ENCODE measurements around the gene HIGD2A. TPM values are rescaled to one million over a fixed set of nuclear protein-coding genes. Genes with fewer than 3 reads are reported as not detected.

Gene HIGD2A
- total and polyA plus RNA-seq, 2 of the 13 experiments (the other 11 are each of a cell fraction or from before 2014, with no cell fraction given): 89.2 to 146 TPM

DNA sequence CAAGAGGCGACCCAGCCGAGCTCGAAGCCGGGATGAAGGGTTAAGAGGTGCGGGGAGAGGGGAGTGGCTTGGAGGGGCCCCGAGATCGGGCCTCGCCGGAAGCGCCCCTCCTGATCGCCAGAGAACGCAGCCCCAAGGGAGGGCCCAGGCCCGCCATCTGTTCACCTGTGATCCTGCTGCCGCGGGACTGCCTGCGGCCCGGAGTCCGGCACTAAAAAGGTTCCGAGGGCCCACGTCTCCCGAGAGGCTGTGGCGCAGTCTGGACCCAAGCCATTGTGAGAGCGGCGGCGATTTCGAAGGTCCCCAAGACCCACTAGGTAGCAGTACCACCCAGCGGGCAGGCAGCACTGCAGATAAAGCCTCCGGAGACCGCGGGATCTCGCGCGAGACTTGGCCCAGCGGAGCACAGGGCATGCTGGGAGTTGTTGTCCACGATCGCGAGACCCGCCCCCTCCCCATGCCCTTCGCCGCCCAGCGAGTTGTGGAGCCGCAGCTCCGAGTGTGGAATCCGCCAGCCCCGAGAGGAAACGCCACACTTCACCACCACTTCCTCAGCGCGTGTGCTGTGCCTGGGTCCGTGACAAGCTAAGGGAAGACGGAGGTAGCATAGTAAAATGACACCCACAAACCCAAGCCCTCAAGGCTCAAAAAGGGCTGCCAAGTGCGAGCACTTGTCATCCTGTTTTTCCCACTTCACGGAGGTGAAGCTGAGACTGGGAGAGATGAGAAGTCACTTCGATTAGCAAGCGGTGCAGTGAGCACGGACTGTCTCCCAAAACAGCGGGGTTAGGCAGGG is 26.9 kb upstream of the HIGD2A start, which contains the start of gene KIAA1191 (continued):
- TF ChIP-seq, protein P1, sequence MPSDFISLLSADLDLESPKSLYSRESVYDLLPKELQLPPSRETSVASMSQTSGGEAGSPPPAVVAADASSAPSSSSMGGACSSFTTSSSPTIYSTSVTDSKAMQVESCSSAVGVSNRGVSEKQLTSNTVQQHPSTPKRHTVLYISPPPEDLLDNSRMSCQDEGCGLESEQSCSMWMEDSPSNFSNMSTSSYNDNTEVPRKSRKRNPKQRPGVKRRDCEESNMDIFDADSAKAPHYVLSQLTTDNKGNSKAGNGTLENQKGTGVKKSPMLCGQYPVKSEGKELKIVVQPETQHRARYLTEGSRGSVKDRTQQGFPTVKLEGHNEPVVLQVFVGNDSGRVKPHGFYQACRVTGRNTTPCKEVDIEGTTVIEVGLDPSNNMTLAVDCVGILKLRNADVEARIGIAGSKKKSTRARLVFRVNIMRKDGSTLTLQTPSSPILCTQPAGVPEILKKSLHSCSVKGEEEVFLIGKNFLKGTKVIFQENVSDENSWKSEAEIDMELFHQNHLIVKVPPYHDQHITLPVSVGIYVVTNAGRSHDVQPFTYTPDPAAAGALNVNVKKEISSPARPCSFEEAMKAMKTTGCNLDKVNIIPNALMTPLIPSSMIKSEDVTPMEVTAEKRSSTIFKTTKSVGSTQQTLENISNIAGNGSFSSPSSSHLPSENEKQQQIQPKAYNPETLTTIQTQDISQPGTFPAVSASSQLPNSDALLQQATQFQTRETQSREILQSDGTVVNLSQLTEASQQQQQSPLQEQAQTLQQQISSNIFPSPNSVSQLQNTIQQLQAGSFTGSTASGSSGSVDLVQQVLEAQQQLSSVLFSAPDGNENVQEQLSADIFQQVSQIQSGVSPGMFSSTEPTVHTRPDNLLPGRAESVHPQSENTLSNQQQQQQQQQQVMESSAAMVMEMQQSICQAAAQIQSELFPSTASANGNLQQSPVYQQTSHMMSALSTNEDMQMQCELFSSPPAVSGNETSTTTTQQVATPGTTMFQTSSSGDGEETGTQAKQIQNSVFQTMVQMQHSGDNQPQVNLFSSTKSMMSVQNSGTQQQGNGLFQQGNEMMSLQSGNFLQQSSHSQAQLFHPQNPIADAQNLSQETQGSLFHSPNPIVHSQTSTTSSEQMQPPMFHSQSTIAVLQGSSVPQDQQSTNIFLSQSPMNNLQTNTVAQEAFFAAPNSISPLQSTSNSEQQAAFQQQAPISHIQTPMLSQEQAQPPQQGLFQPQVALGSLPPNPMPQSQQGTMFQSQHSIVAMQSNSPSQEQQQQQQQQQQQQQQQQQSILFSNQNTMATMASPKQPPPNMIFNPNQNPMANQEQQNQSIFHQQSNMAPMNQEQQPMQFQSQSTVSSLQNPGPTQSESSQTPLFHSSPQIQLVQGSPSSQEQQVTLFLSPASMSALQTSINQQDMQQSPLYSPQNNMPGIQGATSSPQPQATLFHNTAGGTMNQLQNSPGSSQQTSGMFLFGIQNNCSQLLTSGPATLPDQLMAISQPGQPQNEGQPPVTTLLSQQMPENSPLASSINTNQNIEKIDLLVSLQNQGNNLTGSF (CRISPR knock-in tag; IDR thresholded peaks at IDR 0.05): no peak
- TF ChIP-seq NCOA1 (CRISPR knock-in tag; IDR thresholded peaks at IDR 0.05) (no peak; the same call in 1 of the 2 replicates), ZNF737 (CRISPR knock-in tag; IDR thresholded peaks at IDR 0.05; ENCODE audit: borderline replicate concordance) (no peak), GLI4 (CRISPR knock-in tag; IDR thresholded peaks at IDR 0.05; ENCODE audit: borderline replicate concordance) (no peak), ZNF775 (CRISPR knock-in tag; IDR thresholded peaks at IDR 0.05; ENCODE audit: borderline replicate concordance) (no peak), NFKBIZ (CRISPR knock-in tag; IDR thresholded peaks at IDR 0.05) (no peak), AGO1 (IDR thresholded peaks at IDR 0.05; ENCODE audit: low read depth, low read length, poor library complexity, severe bottlenecking) (no peak), ZBTB20 (CRISPR knock-in tag; IDR thresholded peaks at IDR 0.05; ENCODE audit: borderline replicate concordance, low read depth) (no peak), ZNF749 (CRISPR knock-in tag; IDR thresholded peaks at IDR 0.05; ENCODE audit: borderline replicate concordance) (peak; percentile 69)
- TF ChIP-seq, protein P2, sequence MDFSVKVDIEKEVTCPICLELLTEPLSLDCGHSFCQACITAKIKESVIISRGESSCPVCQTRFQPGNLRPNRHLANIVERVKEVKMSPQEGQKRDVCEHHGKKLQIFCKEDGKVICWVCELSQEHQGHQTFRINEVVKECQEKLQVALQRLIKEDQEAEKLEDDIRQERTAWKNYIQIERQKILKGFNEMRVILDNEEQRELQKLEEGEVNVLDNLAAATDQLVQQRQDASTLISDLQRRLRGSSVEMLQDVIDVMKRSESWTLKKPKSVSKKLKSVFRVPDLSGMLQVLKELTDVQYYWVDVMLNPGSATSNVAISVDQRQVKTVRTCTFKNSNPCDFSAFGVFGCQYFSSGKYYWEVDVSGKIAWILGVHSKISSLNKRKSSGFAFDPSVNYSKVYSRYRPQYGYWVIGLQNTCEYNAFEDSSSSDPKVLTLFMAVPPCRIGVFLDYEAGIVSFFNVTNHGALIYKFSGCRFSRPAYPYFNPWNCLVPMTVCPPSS (IDR thresholded peaks at IDR 0.05): no peak
- TF ChIP-seq, protein P3, sequence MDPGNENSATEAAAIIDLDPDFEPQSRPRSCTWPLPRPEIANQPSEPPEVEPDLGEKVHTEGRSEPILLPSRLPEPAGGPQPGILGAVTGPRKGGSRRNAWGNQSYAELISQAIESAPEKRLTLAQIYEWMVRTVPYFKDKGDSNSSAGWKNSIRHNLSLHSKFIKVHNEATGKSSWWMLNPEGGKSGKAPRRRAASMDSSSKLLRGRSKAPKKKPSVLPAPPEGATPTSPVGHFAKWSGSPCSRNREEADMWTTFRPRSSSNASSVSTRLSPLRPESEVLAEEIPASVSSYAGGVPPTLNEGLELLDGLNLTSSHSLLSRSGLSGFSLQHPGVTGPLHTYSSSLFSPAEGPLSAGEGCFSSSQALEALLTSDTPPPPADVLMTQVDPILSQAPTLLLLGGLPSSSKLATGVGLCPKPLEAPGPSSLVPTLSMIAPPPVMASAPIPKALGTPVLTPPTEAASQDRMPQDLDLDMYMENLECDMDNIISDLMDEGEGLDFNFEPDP (CRISPR knock-in tag; conservative IDR thresholded peaks at IDR 0.05): peak; percentile 82; the same call in 1 of the 2 replicates
- TF ChIP-seq, protein P4, sequence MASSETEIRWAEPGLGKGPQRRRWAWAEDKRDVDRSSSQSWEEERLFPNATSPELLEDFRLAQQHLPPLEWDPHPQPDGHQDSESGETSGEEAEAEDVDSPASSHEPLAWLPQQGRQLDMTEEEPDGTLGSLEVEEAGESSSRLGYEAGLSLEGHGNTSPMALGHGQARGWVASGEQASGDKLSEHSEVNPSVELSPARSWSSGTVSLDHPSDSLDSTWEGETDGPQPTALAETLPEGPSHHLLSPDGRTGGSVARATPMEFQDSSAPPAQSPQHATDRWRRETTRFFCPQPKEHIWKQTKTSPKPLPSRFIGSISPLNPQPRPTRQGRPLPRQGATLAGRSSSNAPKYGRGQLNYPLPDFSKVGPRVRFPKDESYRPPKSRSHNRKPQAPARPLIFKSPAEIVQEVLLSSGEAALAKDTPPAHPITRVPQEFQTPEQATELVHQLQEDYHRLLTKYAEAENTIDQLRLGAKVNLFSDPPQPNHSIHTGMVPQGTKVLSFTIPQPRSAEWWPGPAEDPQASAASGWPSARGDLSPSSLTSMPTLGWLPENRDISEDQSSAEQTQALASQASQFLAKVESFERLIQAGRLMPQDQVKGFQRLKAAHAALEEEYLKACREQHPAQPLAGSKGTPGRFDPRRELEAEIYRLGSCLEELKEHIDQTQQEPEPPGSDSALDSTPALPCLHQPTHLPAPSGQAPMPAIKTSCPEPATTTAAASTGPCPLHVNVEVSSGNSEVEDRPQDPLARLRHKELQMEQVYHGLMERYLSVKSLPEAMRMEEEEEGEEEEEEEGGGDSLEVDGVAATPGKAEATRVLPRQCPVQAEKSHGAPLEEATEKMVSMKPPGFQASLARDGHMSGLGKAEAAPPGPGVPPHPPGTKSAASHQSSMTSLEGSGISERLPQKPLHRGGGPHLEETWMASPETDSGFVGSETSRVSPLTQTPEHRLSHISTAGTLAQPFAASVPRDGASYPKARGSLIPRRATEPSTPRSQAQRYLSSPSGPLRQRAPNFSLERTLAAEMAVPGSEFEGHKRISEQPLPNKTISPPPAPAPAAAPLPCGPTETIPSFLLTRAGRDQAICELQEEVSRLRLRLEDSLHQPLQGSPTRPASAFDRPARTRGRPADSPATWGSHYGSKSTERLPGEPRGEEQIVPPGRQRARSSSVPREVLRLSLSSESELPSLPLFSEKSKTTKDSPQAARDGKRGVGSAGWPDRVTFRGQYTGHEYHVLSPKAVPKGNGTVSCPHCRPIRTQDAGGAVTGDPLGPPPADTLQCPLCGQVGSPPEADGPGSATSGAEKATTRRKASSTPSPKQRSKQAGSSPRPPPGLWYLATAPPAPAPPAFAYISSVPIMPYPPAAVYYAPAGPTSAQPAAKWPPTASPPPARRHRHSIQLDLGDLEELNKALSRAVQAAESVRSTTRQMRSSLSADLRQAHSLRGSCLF (CRISPR knock-in tag; IDR thresholded peaks at IDR 0.05; ENCODE audit: borderline replicate concordance): no peak

Data from HepG2 (cell line).